ENCODE data around the gene REEP1.

DNA sequence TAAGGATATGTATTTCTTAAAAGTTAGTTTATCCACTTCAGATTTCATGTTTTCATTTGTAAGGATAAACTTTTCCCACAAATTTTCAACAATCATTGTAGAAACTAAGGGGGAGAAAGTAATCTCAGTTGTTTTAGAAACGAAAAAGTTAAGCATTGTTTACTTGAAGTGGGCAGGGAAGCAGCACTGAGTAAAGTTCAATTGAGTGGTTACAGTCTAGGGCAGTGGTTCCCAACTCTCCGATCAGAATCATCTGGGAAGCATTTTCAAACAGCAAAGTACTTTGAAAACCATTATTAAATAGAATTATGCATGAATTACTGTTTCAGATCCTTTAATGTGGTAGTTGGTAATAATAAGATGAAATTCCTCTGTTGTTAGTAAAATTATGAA lies 125.6 kb downstream of the REEP1 start:
- TF ChIP-seq, protein P1, sequence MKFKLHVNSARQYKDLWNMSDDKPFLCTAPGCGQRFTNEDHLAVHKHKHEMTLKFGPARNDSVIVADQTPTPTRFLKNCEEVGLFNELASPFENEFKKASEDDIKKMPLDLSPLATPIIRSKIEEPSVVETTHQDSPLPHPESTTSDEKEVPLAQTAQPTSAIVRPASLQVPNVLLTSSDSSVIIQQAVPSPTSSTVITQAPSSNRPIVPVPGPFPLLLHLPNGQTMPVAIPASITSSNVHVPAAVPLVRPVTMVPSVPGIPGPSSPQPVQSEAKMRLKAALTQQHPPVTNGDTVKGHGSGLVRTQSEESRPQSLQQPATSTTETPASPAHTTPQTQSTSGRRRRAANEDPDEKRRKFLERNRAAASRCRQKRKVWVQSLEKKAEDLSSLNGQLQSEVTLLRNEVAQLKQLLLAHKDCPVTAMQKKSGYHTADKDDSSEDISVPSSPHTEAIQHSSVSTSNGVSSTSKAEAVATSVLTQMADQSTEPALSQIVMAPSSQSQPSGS (CRISPR knock-in tag; IDR thresholded peaks at IDR 0.05), result no peak
- TF ChIP-seq TCF7L2 (IDR thresholded peaks at IDR 0.05; ENCODE audit: low read depth, low read length) (no peak), ZNF589 (CRISPR knock-in tag; IDR thresholded peaks at IDR 0.05; ENCODE audit: low read depth) (no peak), ZNF175 (CRISPR knock-in tag; IDR thresholded peaks at IDR 0.05; ENCODE audit: low read depth) (no peak), PML (IDR thresholded peaks at IDR 0.05; ENCODE audit: low read length) (no peak)
